ENCODE data around the gene LDLR.
"Not testable (repeated sequence)": the region's sequence is repeated elsewhere in the genome, so short reads cannot be mapped to it uniquely, and the experiment has no call there.

Gene LDLR

DNA sequence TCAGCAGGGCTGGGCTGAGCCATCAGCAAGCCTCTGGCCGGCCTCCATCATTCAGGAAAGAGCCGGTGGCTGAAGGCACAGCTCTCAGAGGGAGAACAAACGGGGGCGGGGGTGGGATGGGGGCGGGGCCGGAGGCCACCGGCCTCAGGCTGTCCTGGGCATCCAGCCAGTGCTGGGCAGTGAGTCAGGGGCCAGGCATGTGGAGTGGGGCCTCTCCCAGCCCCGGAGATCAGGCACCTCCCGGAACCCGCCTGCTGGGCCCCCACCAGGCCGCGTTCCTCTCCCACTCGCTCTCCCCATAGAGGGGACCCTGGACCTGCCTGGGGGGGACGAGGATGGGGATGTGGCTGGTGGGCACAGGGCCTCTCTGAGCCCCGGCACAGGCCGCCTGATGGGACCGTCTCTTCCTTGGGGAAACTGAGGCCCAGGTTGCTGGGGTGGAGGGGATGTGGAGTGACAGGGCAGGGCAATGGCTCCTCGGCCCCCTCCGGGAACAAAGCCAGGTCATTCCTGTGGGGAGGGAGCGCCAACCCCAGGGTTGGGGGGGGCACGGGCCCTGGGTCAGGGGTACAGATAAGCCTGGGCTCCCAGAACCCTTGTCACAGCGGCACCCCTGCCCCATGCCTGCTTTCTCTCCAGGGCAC is 53.4 kb downstream of the LDLR start:
- no peak for DNase-seq

DNA sequence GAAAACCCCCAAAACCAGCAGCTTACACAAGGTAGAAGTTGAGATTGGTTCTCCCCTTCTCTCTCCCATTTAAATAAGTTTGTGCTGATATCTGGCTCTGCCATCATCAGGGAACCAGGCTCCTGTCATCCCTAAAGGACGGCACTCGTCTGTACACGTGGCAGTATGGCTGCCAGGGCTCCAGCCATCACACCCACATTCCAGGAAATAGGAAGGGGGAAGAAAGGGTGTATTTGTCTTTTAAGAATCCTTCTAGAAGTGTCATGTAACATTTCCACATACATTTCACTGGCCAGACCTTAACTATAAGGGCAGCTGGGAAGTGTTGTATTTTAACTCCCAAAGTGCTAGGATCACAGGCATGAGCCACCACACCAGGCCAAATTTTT is 56.3 kb downstream of the LDLR start:
- DNase-seq, result no peak

DNA sequence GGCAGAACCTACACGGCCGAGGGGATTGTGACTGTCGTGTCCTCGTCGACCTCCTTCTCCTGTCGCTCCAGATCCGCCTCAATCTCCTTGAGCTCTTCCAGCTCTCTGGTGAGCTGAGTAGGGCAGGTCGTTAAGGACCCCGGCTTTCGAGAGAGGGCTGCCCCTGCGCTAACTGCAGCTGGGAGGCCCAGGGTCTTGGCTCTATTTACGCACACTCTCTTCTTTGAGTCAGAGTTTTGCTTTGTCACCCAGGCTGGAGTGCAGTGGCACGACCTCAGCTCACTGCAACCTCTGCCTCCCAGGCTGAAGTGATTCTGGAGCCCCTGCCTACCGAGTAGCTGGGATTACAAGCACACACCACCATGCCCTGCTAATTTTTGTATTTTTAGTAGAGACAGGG is 58.7 kb downstream of the LDLR start:
- DNase-seq, result no peak

DNA sequence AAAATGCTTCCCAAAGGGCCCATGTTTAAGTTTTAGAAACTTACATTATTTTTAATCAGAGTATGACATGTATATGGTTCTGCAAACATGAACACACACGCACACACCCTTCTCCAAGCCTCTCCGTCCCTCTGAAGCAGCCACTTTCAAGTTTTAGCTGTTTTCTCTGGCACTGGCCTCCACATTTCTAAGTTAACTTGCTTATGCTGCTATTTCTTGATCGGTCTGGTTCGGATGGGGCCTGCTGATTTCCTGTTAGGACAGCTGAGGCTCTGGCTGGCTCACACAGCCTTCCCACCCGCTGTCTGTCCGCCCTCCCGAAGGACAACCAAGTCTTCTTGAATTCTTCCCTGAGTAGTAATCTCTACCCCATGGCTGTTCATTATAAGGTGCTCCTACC is 61.9 kb downstream of the LDLR start:
- DNase-seq, result no peak

DNA sequence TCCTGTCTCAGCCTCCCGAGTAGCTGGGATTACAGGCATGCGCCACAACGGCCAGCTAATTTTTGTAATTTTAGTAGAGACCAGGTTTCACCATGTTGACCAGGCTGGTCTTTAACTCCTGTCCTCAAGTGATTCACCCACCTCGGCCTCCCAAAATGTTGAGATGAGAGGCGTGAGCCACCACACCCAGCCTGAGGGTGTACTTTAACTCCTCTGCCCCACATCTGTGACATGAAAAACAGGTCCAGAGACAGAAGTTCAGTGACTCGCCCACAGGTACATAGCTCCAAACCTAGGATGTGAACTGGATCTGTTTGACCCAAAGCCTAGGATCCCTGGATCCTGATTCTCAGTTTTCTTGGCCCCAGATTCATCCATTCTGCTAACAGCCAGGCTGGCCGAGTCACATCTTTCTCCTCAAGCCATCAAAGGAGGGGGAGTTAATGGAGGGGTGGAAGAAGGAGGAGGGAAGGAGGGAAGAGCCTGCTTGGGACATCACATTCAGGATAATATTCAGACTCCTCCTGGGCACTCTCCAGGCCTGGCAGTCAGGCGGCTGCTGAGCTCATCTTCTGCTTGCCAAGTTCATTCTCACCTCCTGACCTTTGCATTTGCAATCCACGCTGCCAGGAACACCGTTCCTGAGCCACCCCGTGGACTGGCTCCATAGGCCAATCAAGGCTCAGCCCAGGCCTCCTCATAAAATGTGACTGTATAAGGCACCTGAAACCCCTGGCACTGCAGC is 63.2 kb downstream of the LDLR start:
- no peak for DNase-seq

DNA sequence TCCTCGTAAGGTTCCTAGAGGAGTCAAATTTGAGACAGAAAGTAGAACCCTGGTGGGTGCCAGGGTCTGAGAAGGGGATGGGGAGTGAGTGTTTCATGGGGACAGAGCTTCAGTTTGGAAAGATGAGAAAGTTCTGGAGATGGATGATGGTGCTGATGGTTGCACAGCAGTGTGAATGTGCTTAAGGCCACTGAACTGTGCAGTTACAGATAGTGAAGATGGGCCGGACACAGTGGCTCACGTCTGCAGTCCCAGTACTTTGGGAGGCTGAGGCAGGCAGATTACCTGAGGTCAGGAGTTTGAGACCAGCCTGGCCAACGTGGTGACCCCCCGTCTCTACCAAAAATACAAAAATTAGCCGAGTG is 65.4 kb downstream of the LDLR start:
- no peak for DNase-seq

DNA sequence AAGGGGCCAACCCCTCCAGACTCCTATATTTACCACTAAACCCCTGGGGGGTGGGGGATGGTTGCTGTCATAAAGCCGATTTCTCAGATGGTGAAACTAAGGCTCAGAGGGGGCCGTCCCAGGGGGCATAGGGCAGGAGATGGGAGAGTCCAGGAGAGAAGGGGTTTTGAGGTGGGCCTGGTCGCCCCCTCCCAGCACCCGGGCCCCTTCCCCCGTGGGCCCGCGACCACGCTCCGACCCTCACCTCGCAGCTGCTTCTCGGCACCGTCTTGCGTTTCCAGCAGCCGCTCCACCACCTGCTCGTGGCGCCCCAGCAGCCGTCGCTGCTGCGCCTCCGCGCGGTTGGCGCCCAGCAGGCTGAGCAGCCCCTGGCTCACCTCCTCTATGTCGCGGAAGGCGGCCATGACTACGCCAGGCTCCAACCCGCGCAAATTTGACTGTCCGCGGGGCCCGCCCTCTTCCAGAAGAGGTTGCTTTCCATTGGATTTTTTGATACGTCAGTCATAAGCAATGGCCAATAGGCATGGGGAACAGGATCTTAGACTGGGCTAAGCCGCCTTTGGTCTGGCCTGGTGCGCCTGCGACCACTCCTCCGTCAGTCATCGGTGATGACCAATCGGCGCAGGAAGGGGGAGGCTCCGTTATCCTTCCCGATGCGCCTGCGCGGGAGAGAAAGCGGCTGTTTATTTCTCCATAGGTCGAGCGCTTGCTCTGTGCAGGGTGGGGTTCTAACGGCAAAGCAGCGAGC is 66.3 kb downstream of the LDLR start, which contains the start of gene SPC24:
Gene SPC24 (minus strand): TSS at position 410 of the 748 bp plus-strand sequence. CDS start 6 bp downstream, at position 404.
- peak; percentile 96 for DNase-seq

DNA sequence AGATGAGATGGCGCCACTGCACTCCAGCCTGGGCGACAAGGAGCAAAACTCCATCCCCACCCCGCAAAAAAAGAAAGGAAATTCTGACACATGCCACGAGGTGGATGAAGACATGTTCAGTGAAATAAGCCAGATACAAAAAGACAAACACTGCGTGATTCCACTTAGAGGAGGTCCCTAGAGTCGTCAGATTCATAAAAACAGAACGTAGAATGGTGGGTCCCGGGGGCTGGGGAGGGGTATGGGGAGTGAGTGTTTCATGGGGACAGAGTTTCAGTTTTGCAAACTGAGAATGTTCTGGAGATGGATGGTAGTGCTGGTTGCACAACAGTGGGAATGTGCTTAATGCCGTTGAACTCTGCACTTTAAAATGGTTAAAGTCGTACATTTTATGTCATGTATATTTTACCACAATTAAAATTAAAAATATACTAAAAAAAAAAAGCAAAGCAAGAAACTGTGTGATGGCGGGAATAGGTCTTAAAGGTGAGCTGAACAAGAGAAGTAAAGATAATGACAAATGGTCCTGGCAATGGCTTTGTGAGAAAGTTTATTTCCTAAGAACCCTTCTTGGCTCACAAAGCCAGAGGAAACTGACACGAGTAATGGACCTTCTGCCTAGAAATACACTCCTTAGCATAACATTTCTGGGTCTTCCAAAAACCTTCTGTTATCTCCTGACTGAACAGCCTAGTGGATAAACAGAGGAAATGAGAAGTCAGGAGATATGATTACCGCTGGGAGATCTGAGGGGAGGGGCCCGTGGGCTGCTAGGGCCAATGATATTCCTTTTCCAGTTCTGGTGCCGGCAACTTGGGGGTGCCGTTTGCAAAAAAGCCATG is 70.6 kb downstream of the LDLR start:
- DNase-seq, result no peak

DNA sequence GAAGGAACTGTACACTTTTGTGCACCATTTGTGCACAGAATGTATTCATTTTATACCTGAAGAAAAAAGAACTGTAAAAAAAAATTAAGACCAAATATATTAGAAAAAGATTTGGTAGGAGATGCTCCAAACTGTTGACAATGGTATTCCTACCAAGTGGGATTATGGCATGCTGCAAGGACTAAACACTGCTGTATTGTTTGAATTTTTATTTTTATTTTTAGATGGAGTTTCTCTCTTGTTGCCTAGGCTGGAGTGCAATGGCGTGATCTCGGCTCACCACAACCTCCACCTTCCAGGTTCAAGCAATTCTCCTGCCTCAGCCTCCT is 71.1 kb downstream of the LDLR start:
- DNase-seq, result not testable (repeated sequence)

DNA sequence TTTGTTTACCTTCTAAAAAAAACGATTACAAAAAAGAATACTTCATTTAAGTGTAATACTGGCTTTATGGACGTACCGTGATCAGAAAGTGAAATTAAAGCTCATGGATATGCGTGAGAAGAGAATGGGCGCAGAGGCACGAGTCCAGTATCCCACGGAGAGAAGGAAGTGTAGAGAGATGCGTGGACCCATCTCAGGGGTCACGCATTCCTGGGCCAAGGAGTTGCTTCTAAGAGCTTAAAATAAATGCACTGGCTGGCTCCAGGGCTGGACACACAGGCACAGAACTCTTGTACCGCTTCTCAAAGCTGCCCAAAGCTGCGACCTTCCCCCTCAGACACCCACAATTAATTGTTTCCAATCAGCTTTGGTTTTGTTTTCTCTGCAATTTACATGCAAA is 75.0 kb downstream of the LDLR start:
- no peak for DNase-seq

DNA sequence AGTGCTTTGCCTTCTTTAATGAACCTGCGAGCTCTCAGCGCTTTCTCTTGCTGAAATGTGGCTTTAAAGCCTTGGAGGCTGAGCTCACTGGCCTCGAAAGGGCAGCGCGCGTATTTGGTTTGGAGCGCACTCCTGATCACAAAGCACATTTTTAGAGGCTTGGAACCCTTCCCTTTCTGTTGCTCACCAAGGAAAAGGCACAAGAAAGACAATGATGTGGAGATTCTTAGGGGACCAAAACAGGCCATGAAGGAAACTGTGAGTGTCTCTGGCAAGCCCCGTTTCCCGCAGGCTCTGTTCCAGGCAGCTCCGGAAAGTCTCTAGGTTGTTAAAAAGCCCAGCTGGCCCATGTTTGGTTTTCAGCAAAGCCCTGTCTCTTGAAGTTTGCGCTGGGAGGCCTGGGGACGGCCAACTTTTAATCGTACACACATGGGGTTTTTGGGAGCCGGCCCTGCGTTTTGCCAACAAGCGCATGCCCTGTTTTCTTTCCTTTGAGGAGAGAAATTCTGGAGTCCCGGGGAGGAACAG is 75.7 kb downstream of the LDLR start:
- no peak for DNase-seq

DNA sequence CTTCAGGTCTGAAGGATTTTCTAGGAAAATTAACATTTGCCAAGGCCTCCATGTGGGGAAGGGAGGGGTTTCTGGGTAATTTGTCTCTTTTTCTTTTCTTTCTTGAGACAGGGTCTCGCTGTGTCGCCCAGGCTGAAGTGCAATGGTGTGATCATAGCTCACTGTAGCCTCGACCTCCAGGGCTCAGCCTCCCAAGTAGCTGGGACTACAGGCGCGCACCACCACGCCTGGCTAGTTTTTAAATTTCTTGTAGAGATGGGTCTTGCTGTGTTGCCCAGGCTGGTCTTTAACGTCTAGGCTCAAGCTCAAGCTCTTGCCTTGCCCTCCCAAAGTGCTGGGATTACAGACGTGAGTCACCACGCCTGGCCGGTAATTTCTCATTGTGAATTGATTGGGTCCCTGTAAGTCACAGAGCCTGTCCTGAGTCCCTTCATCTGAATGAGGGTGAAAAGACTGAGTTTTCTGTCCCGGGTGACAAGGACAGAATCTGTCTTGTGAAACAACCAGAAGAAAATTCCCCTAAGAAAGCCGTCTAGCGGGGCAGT is 76.3 kb downstream of the LDLR start:
- DNase-seq, result no peak

DNA sequence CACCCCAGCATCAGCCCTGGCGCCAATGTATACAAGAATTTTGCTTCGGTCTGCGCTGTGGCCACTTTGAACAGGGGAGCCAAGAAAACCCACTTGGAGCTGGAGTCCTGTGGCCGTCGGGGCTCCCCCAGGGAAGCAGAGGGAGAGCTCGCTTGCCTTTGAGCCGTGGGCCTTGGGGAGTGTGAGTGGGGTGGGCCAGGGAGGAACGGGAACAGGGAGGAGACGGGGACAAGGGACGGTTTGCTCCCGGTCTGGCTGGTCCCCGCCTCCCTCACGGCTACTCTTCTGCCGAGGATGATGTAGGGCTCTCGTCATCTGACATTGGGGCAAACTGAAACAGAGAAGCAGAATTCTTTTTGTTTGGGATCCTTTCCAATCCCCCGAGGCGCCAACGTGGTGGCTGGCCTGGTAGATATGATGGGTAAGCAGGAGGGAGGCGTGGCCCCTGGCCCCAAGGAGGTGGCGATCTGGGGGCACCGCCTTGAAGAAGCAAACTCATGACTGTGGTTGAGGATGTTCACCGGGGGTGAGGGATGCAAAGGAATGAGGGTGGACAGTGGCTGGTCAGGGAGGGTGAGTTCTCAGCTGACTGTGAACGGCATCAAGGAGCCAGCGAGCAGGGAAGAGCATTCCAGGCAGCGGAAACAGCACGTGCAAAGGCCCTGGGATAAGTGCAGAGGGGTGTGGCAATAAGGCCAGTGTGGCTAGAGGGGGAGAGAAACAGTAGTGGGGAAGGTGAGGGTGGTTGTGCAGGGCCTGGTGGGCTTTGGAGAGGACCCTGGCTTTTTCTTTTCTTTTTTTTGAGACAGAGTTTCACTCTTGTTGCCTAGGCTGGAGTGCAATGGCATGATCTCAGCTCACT is 77.2 kb downstream of the LDLR start:
- no peak for DNase-seq

DNA sequence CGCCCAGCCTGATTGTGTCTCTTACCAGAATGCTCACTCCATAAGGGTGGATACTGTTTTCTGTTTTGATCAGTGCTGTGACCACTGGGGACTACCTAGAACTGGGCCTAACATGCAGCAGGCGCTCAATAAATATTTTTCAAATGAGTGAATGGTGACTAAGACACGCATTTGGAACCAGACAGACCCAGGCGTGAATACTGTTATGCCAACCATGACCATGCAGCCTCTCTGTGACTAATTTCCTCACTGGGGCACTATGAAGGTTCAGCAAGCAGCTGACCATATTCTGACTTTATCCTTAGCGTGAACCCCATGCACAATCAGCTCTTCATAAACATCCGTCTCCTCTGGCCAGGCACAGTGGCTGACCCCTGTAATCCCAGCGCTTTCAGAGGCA is 79.3 kb downstream of the LDLR start:
- no peak for DNase-seq

DNA sequence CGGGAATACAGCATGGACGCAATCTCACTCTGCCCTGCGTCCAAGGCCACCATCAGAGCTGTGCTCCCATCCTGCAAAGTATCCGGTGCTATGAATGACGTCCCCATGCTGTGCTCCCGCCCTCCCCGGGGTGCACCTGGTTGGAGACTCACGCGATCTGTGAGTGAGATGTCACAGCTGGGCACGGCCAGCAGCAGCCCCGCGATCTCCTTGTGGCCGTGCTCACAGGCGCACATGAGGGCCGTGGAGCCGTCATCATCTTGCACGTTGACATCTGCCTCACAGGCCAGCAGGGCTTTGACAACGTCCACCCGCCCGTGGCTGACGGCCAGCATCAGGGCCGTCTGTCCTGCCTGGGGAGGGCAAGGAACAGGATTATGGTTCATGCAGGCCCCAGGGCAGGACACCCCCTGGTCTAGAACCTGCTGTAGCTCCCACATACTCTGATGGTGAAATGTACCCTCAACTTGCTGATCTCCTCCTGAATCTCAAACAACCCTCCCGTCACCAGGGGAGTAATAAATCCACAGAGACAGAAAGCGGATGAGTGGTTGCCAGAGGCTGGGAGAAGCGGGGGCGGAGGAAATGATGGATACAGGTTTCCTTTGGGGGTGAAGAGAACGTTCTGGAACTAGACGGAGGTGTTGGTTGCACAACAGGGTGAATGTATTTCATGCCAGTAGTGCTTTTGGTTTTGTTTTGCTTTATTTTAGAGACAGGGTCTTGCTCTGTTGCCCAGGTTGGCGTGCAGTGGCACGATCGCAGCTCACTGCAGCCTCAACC is 80.8 kb downstream of the LDLR start:
- DNase-seq, result no peak

DNA sequence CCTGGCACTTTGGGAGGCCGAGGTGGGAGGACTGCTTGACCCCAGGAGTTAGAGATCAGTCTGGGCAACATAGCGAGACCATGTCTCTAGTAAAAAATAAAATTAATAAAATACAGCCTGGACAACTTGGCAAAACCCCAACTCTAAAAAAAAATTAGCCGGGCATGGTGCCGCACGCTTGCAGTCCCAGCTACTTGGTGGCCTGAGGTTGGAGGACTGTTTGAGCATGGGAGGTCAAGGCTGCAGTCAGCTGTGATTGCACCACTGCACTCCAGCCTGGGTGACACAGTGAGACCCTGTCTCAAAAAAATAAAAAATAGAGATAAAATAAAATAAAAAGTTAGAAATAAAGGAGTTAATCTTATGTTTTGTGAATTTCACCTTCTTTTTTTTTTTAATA is 81.9 kb downstream of the LDLR start:
- DNase-seq, result no peak

DNA sequence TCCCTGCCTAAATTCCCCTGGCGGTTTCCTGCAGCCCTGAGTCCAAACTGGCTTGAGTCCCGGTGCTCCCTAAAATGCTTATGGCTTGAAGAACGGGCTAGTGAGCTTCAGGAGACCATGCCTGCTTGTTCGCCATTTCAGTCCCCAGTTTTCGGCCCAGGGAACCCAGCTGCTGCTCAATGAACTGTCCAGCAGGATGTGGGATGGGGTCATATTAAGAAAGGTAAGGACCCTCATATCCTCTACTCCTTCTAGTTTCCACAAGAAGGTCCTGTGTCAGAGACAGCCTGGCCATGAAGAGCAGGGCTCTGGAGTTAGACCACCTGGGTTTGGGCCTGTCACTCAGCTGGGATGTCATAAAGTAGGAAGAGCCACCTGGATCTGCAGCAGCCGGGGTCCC is 83.3 kb downstream of the LDLR start:
- DNase-seq, result no peak

DNA sequence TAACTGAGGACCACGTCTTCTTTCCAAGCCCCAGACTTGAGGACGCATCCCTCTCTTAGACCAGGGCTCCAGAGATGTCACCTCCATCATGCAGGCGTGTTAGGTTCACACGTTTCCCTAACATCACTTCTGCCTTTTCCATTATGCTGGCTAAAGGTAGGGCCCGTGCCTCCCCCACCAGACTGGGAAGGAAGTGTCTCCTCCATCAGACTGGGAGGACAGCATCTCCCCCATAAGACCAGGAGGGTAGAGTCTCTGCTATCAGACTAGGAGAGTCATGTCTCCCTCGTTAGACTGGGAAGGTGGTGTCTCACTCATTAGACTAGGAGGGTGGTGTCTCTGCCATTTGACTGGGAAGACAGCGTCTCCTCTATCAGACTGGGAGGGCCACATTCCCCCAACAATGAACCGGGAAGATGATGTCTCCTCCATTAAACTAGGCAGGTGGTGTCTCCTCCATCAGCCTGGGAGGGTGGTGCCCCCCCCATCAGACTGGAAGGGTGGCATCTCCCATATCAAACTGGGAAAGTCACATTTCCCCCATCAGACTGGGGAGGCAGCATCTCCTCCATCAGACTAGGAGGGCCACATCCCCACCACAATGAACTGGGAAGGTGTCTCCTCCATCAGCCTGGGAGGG is 84.4 kb downstream of the LDLR start:
- no peak for DNase-seq

DNA sequence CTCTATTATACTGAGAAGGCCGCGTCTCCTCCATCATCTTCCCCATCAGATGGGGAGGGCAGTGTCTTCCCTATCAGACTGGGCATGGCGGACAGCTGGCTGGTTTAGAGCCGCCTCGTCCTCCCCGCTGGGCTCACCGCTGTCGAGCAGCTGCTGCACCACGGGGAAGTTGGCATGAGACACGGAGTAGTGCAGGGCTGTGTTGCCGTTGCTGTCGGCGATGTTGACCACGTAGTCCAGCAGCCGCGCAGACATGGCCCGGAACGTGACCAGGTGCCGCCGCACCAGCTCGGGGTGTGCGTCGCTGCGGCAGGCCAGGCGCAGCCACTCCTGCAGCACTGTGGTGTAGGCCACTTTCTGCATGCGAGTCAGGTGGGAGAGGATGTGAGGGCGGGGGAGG is 85.1 kb downstream of the LDLR start:
- no peak for DNase-seq

DNA sequence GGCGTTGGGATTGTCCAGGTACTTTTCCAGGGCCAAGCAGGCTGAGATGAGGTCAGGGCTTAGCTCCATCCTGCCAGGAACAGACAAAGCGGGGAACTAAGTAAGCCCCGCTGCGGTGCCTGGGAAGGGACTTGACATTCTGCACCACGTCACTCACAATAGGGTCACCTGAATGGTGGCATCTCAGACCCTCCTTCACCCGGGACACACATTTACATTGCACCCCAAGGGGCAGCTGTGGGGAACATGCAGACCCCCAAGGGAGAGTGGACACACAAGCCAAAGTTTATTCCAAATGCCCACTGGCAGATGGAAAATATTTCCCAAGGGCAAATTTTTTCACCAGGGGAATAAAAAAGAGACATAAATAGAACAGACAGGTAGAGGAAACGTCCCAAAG is 86.7 kb downstream of the LDLR start:
- DNase-seq, result no peak
